GM21717 (cell line): ENCODE measurements around the gene TOB2.
"Not testable (repeated sequence)": the region's sequence is repeated elsewhere in the genome, so short reads cannot be mapped to it uniquely, and the experiment has no call there.

Experiments
- ATAC-seq: cut with Tn5 transposase; IDR thresholded peaks from one replicate; pipeline ENCODE4 v1.9.1; 2021; ENCODE audit warnings: mild to moderate bottlenecking, moderate library complexity; ENCODE audit not compliant: unreplicated experiment

TOB2 gene

GRCh38 chr22:41429951-41430332 is 16.7 kb downstream of the TOB2 start:
- no peak for ATAC-seq

DNA sequence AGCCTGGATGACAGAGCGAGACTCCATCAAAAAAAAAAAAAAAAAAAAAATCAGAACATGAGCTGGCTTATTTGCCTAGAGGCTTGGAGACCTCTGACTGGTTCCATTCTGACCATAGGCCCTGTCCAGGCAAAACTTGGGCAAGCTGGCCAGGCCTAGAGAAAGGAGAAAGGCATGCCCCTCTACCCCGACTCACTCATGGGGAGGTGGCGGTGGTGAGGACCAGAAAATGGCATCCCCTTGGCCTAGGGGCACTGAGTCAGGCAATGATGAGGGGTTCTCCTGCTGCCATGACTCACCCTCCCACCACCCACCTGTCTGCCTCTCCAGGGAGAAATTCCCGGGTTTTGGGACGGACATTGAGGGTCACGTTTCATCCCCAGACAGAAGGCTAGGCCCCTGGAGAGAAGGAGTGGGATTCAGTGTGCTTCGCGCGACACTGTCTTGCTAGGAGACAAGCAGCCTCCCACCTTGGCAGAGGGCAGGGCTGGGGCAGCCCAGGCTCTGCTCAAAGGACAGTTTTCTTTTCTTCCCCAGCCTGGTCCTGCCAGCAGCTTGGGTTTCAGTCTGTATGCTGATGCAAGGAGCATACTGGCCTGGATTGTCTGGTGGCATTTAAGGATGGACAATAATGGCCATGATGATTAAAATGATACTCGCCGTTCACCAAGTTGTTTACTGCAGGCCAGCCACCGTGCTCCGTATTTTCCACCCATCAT is 17.2 kb downstream of the TOB2 start:
- ATAC-seq = no peak

DNA sequence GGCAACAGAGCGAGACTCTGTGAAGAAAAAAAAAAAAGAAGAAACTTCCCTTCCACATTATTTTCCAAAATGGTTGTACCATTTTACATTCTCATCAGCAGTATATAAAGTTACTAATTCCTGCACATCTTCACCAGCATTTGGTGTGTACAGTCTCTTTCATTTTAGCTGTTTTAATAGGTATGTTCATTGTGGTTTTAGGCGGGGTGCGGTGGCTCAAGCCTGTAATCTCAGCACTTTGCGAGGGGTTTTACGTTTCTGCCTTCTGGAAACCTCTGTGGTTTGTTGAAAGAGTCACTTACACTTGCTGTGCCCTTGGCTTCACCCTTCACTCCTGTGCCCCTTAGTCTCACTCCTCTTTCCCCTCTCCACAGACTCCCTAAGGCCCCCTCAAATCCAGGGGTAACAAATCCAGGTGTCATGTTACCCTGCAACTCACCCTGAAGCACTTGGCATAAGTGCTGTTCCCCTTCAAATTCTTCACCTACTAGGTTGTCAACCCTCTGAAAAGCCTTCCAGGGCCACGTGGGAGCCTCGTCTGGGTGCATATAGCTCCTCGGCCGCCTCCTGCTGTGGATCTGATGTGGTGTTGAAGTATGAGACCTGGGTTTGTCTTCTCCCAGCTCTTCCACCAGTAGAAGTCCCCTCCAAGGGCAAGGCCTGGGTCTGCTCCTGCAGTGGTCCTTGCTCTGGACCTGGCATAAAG is 20.8 kb downstream of the TOB2 start:
- ATAC-seq = no peak

- no peak for ATAC-seq
These were observed 27.9 kb downstream of the TOB2 start for GRCh38 chr22:41418717-41419116.

- ATAC-seq = no peak
These were observed 28.8 kb downstream of the TOB2 start for GRCh38 chr22:41417622-41418390.

DNA sequence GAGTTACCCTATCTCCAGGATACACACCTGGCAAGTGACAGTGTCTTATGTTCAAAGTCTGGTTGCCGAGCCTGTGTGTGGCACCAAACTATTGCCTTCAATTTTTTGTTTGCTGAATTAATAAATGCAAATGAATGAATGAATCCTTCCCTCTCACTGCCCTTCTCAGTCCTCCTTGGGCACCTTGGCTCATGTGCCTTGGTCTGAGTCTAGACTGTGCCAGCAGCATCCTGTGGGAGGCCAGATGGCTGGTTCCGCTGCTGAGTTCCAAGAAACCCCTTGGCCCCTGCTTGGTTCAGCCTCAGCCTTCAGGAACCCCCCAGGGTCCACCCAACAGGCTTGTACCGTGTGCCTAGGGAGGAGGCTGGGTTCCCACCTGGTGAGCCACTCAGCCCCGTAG is 31.0 kb downstream of the TOB2 start:
- ATAC-seq = no peak

- ATAC-seq = no peak
These were observed 35.4 kb downstream of the TOB2 start for GRCh38 chr22:41411021-41411851.

DNA sequence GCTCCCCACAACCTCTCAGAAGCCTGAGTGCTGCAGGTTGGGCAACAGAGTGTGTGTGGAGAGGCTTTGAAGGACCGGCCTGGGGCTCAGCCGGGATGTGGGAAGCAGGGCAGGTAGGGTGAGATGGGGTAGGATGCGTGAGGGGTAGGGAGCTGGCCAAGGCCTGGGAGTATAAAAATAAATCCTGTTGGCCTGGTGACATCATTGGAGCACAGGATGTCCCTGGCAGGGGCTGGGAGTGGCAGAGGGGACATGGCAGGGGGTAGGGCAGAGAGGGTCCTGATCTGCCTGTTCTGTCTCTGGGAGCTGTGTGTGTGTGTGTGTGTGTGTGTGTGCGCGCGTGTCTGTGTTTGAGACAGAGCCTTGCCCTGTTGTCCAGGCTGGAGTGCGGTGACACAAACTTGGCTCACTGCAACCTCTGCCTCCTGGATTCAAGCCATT is 36.3 kb downstream of the TOB2 start:
- no peak for ATAC-seq

DNA sequence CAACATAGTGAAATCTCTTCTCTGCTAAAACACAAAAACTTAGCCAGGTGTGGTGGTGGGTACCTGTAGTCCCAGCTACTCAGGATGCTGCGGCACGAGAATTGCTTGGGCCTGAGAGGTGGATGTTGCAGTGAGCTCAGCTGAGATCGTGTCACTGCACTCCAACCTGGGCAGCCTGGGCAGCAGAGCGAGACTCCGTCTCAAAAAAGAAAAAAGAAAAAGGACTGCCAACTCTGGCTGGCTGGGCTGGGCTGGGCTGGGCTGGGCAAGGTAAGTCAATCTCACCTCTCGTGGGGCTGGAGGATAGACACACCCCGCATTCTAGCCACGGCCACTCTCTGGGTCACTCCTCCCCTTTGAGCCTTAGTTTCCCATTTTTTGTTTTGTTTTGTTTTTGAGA is 37.9 kb downstream of the TOB2 start:
- no peak for ATAC-seq

DNA sequence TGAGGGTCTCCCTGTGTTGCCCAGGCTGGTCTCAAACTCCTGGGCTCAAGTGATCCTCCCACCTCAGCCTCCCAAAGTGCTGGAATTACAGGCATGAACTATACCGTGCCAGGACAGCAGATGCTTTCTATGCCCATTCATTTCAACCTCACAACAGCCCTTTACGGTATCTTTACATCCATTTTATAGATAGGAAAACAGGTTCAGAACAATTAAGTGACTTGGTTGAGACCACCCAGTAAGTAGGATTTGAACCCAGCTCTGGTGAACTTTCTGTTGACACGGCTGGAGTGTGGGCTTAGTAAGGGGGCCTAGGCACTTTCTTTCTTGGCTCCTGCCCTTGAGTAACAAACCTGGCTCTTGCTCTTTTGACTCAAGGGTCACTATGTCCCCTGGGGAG is 39.2 kb downstream of the TOB2 start:
- no peak for ATAC-seq

- no peak for ATAC-seq
These were observed 40.2 kb downstream of the TOB2 start for GRCh38 chr22:41406410-41406809.

GRCh38 chr22:41405588-41405987 is 41.0 kb downstream of the TOB2 start:
- ATAC-seq = no peak

DNA sequence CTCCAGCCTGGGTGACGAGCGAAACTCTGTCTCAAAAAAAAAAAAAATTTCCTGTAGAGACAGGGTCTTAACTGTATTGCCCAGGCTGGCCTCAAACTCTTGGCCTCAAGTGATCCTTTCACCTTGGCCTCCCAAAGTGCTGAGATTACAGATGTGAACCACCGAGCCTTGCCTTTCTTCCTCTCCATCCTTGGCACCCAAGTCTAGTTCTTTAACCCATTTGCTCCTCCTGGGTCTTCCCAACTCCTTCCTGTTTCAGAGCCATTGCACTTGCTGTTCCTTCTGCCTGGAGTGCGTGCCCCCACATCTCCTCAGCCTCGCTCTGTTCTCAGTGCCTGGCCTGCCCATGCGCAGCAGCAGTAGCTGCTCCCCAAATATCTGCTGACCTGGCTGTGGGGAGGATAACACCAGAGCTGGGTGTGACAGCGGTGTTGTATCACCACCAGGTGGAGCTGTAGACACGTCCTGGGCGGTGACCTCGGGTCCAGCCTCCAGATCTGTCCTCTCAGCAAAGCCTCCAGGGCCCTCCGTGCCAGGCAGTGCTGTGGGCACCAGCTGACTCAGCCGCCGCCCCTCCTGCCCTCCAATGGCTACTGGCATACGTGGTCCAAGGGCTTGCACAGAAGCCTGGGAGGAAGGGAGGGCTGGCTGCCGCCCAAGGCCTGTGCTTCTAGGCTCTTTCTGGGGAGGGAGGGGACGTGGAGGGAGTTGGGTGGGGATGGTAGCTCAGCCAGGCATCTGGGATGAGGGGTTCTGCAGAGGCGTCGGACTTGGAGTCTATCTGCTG is 42.9 kb downstream of the TOB2 start:
- peak; percentile 59 for ATAC-seq

DNA sequence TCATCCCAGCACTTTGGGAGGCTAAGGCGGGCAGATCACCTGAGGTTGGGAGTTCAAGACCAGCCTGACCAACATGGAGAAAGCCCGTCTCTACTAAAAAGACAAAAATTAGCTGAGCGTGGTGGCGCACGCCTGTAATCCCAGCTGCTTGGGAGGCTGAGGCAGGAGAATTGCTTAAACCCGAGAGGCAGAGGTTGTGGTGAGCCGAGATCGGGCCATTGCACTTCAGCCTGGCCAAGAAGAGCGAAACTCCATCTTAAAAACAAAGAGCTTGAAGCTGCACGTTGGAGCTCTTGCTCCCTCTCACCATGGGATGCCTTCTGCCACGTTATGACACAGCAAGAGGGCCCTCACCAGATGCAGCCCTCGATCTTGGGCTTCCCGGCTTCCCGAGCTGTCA is 43.8 kb downstream of the TOB2 start:
- not testable (repeated sequence) for ATAC-seq

- ATAC-seq = no peak
These were observed 44.6 kb downstream of the TOB2 start for GRCh38 chr22:41401781-41402648.

GRCh38 chr22:41398921-41399320 is 47.7 kb downstream of the TOB2 start:
- ATAC-seq = no peak

DNA sequence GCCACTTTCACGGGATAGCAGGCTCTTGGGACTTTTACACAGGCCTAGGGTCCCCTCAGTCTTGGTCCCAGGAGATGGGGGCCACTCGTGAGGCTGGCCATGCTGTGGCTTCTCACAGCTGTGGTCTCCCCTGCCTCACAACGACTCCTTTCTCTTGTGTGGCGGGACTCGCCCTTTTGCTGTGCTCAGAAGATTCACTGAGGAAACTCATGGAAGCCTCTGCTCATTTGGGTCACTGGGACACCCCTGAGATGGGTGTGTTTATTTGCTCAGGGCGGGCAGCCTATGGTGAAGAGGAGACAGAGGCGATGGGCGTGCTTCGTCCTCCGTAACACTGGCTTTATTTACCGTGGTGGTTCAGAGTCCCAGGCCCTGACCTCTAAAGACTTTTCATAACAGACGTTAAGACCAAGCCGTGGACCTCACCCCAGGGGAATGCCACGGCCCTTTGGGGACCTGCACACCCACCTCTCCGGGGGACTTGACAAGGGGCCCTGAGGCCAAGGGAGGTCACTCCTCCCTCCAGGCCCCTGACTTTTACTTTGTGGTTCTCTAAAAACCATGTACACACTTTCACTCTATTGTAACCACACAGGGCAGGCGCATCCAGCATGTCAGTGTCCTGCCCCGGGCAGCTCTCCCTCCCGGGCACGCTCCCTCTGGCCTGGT is 49.3 kb downstream of the TOB2 start:
- no peak for ATAC-seq

DNA sequence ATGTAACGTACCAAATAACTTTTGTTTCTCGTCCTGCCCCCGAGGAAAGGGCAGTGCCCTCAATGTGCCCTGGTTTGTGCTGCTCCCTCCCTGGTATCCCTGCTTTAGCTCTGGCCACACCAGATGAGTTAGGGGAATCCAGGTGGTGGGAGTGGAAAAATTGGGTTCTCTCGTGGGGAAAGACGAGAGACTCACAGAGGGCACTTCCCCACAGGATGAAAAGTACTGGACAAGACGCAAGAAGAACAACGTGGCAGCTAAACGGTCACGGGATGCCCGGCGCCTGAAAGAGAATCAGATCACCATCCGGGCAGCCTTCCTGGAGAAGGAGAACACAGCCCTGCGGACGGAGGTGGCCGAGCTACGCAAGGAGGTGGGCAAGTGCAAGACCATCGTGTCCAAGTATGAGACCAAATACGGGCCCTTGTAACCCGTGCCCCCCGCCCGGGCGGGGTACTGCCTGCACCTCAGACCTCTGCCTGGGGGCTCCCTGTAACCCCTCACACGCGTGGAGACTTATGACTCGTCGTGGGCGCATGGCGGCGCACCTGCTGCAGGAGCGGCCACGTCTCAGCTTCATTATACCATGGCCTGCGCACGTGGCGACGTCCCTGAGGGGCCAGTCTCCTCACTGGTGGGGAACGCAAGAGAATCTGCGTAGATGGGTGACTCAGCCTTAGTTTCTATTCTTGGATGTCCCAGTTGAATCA is 50.9 kb downstream of the TOB2 start:
- ATAC-seq = no peak
